Liver (tissue), 9 donors: ENCODE data around the gene SNCAIP. TPM values are rescaled to one million over a fixed set of nuclear protein-coding genes. Genes with fewer than 3 reads are reported as not detected.

Experiments used
- DNase-seq: peaks from one replicate; pipeline ENCODE4 v3.0.0-alpha.2; 2017; ENCODE audit warnings: low spot score
- H3K27ac ChIP-seq, 2 donors: one replicate each; pipeline ENCODE4 v1.7.0; 2013; ENCODE audit warnings: inconsistent platforms in 2 of 2, low read length in 2 of 2, control low read depth in 1 of 2, low read depth in 1 of 2, mild to moderate bottlenecking in 1 of 2
- H3K27me3 ChIP-seq, 4 donors: one replicate each; pipeline versions ENCODE4 v1.6.1 to v1.7.0; 2013; ENCODE audit warnings: low read length in 3 of 4, inconsistent platforms in 1 of 4, mild to moderate bottlenecking in 1 of 4, moderate library complexity in 1 of 4; ENCODE audit not compliant: control insufficient read depth in 4 of 4, insufficient read depth in 4 of 4
- H3K36me3 ChIP-seq, 4 donors: one replicate each; pipeline versions ENCODE4 v1.6.1 to v1.7.0; 2013; ENCODE audit warnings: low read length in 3 of 4, mild to moderate bottlenecking in 3 of 4, low read depth in 1 of 4, moderate library complexity in 1 of 4; ENCODE audit not compliant: control insufficient read depth in 4 of 4, insufficient read depth in 3 of 4
- H3K4me1 ChIP-seq, 4 donors: one replicate each; pipeline versions ENCODE4 v1.6.1 to v1.7.0; 2013; ENCODE audit warnings: low read length in 3 of 4, mild to moderate bottlenecking in 3 of 4, moderate library complexity in 1 of 4; ENCODE audit not compliant: control insufficient read depth in 4 of 4, insufficient read depth in 4 of 4
- H3K4me3 ChIP-seq, 3 donors: one replicate each; pipeline versions ENCODE4 v1.6.1 to v1.7.0; 2013; ENCODE audit warnings: low read length in 3 of 3, control low read depth in 1 of 3, low read depth in 1 of 3, mild to moderate bottlenecking in 1 of 3
- H3K9ac ChIP-seq, 2 donors: one replicate each; pipeline ENCODE4 v1.7.0; 2013; ENCODE audit warnings: low read length in 2 of 2, mild to moderate bottlenecking in 2 of 2, moderate library complexity in 2 of 2, control low read depth in 1 of 2, low read depth in 1 of 2
- H3K9me3 ChIP-seq, 4 donors: one replicate each; pipeline versions ENCODE4 v1.6.1 to v1.7.0; 2013; ENCODE audit warnings: low read length in 3 of 4; ENCODE audit not compliant: control insufficient read depth in 4 of 4
- ATF3 ChIP-seq: IDR thresholded peaks from 2 replicates; pipeline ENCODE4 v1.6.1; 2016; ENCODE audit warnings: antibody characterized with exemption
- CTCF ChIP-seq: fragments of 150-350 bp; IDR thresholded peaks from 2 replicates; pipeline ENCODE4 v1.5.1; 2017; ENCODE audit warnings: improper control_type of control experiment, low read depth, low read length; ENCODE audit not compliant: missing input control
- EGR1 ChIP-seq, 2 donors: IDR thresholded peaks; 2 replicates each; pipeline ENCODE4 v1.6.1; 2016 to 2018; ENCODE audit warnings: antibody characterized with exemption in 2 of 2, low read depth in 2 of 2
- FOXA1 ChIP-seq: IDR thresholded peaks from 2 replicates; pipeline ENCODE4 v1.6.1; 2016; ENCODE audit warnings: antibody characterized with exemption
- FOXA2 ChIP-seq: IDR thresholded peaks from 2 replicates; pipeline ENCODE4 v1.6.1; 2016; ENCODE audit warnings: antibody characterized with exemption
- GABPA ChIP-seq, 2 donors: IDR thresholded peaks in 1 of 2; conservative IDR thresholded peaks in 1 of 2; 2 replicates each; pipeline ENCODE4 v1.6.1; 2016; ENCODE audit warnings: antibody characterized with exemption in 2 of 2, mild to moderate bottlenecking in 1 of 2, moderate library complexity in 1 of 2
- HNF4A ChIP-seq, 2 donors: conservative IDR thresholded peaks; 2 replicates each; pipeline ENCODE4 v1.6.1; 2016; ENCODE audit warnings: antibody characterized with exemption in 2 of 2, mild to moderate bottlenecking in 2 of 2
- HNF4G ChIP-seq: IDR thresholded peaks from 2 replicates; pipeline ENCODE4 v1.6.1; 2016; ENCODE audit warnings: antibody characterized with exemption
- JUND ChIP-seq, 2 donors: IDR thresholded peaks; 2 replicates each; pipeline ENCODE4 v1.6.1; 2016; ENCODE audit warnings: antibody characterized with exemption in 2 of 2
- MAX ChIP-seq: IDR thresholded peaks from 2 replicates; pipeline ENCODE4 v1.6.1; 2016; ENCODE audit warnings: antibody characterized with exemption
- RAD21 ChIP-seq, 2 donors: IDR thresholded peaks; 2 replicates each; pipeline ENCODE4 v1.6.1; 2016; ENCODE audit warnings: antibody characterized with exemption in 2 of 2, mild to moderate bottlenecking in 2 of 2
- REST ChIP-seq: IDR thresholded peaks from 2 replicates; pipeline ENCODE4 v1.6.1; 2016; ENCODE audit warnings: antibody characterized with exemption, mild to moderate bottlenecking
- RXRA ChIP-seq, 2 donors: IDR thresholded peaks; 2 replicates each; pipeline ENCODE4 v1.6.1; 2017 to 2018; ENCODE audit warnings: antibody characterized with exemption in 2 of 2, mild to moderate bottlenecking in 1 of 2
- SP1 ChIP-seq: IDR thresholded peaks from 2 replicates; pipeline ENCODE4 v1.6.1; 2018; ENCODE audit warnings: antibody characterized with exemption, mild to moderate bottlenecking
- TAF1 ChIP-seq: conservative IDR thresholded peaks from 2 replicates; pipeline ENCODE4 v1.6.1; 2016; ENCODE audit warnings: antibody characterized with exemption, mild to moderate bottlenecking
- YY1 ChIP-seq: IDR thresholded peaks from 2 replicates; pipeline ENCODE4 v1.6.1; 2016; ENCODE audit warnings: antibody characterized with exemption, mild to moderate bottlenecking
- ZBTB33 ChIP-seq: IDR thresholded peaks from 2 replicates; pipeline ENCODE4 v1.6.1; 2016; ENCODE audit warnings: antibody characterized with exemption
- WGBS: extraction: QIAGEN DNeasy Blood & Tissue Kit; methylation state at CpG from one replicate; pipeline ENCODE4 v1.1.7; 2013; 5-methylcytosine and 5-hydroxymethylcytosine counted together
- polyA plus RNA-seq, 2 donors: library from polyadenylated mRNA; stranded (reverse) in 1 of 2; unstranded in 1 of 2; fragments of 200-250 nt in 1 of 2; fragments of >200 nt in 1 of 2; fragmentation: Nextera tagmentation in 1 of 2; extraction: Ambion mirVana in 1 of 2; gene quantifications; one replicate each; pipeline versions ENCODE4 v1.2.1 to v1.2.3, GENCODE V29; 2013 to 2015
- total RNA-seq, 2 donors: library from RNA; depleted of rRNA; stranded (reverse); fragments of >200 nt; gene quantifications; one replicate each; pipeline ENCODE4 v1.2.3, GENCODE V29; 2014
- donor health status: healthy.
- donor health status: healthy.
- donor health status: healthy.
- donor health status: healthy.
- donor health status: healthy.

The SNCAIP gene
- total and polyA plus RNA-seq, 4 donors: 0.17 to 2.1 (median 0.74) TPM

GRCh38 chr5:122480146-122480545 is 168.1 kb downstream of the SNCAIP start:
- 31% methylated on average over 1 of the region's 1 CpG for WGBS
- H3K27ac ChIP-seq: peak overlapping the region; percentile 63 to 75
- no peaks in the 10 kb centered on the region for H3K36me3 ChIP-seq
- TF ChIP-seq RAD21 (IDR thresholded peaks at IDR 0.05) (no peak), FOXA2 (peak; percentile 41), HNF4A (conservative IDR thresholded peaks at IDR 0.05) (peak; percentile 20 to 58), JUND (IDR thresholded peaks at IDR 0.05) (peak; percentile 59 to 92), YY1 (peak; percentile 61), RXRA (IDR thresholded peaks at IDR 0.05) (peak in 1 of 2 donors; percentile 17), HNF4G (no peak)
- H3K4me3 ChIP-seq: no peak overlapping the region
- H3K9ac ChIP-seq: no peak overlapping the region
- no peak for DNase-seq
- H3K4me1 ChIP-seq: peaks cover 0 to 13% (median 11%) of the 10 kb centered on the region in 4 donors
- no peaks in the 10 kb centered on the region for H3K27me3 ChIP-seq
- H3K9me3 ChIP-seq: no peaks in the 10 kb centered on the region

GRCh38 chr5:122484103-122484502 is 172.1 kb downstream of the SNCAIP start:
- WGBS: 94% methylated on average over 3 of the region's 3 CpGs
- DNase-seq: no peak
- Histone ChIP-seq H3K27ac (no peak overlapping the region), H3K9me3 (no peaks in the 10 kb centered on the region), H3K9ac (no peak overlapping the region), H3K4me1 (peaks cover 0 to 13% (median 11%) of the 10 kb centered on the region in 4 donors), H3K36me3 (no peaks in the 10 kb centered on the region), H3K4me3 (no peak overlapping the region), H3K27me3 (no peaks in the 10 kb centered on the region)
- TF ChIP-seq SP1 (no peak), HNF4G (no peak), HNF4A (conservative IDR thresholded peaks at IDR 0.05) (no peak), CTCF (no peak), RAD21 (IDR thresholded peaks at IDR 0.05) (no peak), ATF3 (no peak), FOXA2 (no peak), MAX (no peak), RXRA (IDR thresholded peaks at IDR 0.05) (no peak), GABPA (IDR thresholded peaks at IDR 0.05 in 1 of 2, conservative IDR thresholded peaks at IDR 0.05 in 1 of 2) (no peak), ZBTB33 (no peak), EGR1 (IDR thresholded peaks at IDR 0.05; ENCODE audit: low read depth in 2 of 2) (no peak), REST (no peak), YY1 (no peak), FOXA1 (no peak), TAF1 (no peak)
